ENCODE results near the gene TP53I3.
A peak's percentile ranks its signal among the peaks of the same experiment; 100 is the strongest.
"Not testable (repeated sequence)": the region's sequence is repeated elsewhere in the genome, so short reads cannot be mapped to it uniquely, and the experiment has no call there.

TP53I3 gene

DNA sequence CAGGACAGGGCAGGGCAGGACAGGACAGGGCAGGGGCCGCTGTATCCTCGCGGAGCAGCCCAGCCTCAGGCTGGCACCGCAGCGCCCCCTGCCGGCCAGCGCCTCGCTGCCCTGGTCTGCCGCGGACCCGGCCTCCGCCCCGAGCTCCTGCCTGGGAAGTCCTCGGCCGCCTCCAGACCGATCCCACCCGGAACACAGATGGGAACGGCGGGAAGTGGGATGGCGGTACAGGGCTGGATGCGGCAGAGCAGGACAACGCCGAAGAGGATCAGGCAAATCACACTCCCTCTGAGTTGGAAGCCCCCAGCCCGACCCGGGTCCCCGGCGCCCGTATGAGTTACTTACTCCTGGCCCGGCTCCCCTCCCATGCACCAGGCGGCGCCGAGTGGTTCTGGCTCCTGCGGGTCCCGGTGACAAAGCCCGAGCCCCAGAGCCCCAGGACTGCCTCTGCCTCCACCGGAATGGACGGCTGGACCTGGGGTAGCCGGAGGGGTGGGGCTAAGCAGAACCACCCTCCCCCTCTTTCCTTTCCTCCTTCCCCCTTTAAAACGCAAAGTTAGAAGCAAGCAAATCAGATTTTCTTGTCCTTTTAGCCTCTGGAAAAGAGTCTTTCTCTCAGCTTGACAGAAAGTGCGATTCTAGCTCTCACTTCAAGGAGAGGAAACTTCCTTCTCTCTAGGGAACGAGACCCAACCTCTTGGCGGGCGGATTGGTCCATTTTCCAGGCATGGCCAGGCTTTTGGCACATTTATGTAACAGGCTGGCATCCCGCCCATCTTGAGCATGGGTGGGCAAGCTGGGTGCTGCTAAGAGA, at the start of gene TP53I3:
TP53I3 (minus strand) TSS at position 449 of the 814 bp plus-strand sequence. CDS start 508 bp downstream, outside the sequence.
- peak; percentile 90 for DNase-seq (ENCODE audit: low read depth)

- no peak for DNase-seq (ENCODE audit: low read depth)
Measured at GRCh38 chr2:24132543-24132942, 47.9 kb upstream of the TP53I3 start.

GRCh38 chr2:24125956-24126355, 41.3 kb upstream of the TP53I3 start:
- no peak for DNase-seq (ENCODE audit: low read depth)

GRCh38 chr2:24123922-24124580, 39.4 kb upstream of the TP53I3 start:
- peak; percentile 49 for DNase-seq (ENCODE audit: low read depth)

GRCh38 chr2:24123195-24123921, 38.7 kb upstream of the TP53I3 start, which contains the start of the genes FAM228B and PFN4:
Gene FAM228B (plus strand): TSS chr2:24123469. CDS start chr2:24124362, 893 bp downstream.
Gene PFN4 (minus strand): TSS chr2:24123334. CDS start chr2:24122535, 799 bp downstream.
- DNase-seq (ENCODE audit: low read depth), result peak; percentile 90

GRCh38 chr2:24122366-24123194, 37.9 kb upstream of the TP53I3 start:
- DNase-seq (ENCODE audit: low read depth), result no peak

DNA sequence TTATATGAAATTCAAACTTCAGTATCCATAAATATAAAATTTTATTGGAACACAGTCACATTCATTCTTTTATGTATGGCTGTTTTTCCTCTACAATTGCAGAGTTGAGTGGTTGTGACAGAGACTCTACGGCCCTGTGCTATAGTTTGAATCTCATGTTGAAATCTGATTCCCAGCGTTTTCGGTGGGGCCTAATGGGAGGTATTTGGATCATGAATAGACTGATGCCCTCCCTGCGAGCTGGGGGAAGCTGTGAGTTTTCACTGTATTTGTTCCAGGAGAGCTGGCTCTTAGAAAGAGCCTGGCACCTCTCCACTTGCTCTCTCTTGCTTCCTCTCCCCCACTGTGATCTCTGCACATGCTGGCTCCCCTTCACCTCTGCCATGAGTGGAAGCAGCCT, 36.8 kb upstream of the TP53I3 start:
- DNase-seq (ENCODE audit: low read depth), result no peak

DNA sequence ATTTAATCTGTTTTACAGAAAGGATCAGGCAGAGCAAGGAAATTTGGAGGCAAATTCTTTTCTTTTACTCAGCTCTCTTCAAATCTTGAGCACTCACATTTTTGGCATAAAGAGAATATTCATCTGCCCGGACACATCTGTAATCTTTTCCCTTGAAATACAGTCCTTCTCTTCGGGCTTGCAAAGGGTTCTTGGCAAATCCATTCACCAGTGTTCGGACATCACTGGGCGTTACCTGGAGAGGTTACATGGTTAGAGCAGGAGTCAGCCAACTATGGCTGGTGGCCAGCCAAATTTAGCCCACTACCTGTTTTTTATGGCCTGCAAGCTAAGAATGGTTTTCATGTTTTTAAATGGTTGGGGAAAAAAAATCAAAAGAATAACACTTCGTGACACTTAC, 36.4 kb upstream of the TP53I3 start:
- no peak for DNase-seq (ENCODE audit: low read depth)

- DNase-seq (ENCODE audit: low read depth), result no peak
Measured at GRCh38 chr2:24117902-24118301, 33.3 kb upstream of the TP53I3 start.

GRCh38 chr2:24115057-24115456, 30.4 kb upstream of the TP53I3 start:
- peak; percentile 30 for DNase-seq (ENCODE audit: low read depth)

DNA sequence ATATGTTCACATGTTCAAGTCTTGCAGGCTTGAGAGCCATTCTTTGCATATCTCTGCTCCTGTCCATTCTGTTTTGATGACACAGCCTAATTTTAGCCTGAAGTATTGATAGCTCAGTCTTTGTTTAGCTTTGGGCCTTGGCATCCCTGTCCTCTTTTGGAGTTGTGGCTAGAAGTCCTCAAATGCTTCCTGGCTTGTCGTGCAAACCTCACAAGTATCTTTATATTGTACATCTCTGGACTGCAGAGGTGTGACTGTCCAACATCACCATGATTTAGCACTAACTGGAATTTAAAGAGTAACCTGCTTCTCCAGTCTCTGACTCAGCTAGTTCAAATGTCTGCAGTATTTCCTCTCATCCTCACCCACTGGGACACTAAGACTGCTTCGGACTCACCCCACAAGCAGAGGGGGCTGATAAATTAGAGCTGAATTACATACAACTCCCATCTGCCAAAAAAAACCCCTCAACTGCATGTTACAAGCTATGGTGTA, 26.8 kb upstream of the TP53I3 start:
- peak; percentile 51 for DNase-seq (ENCODE audit: low read depth)

- DNase-seq (ENCODE audit: low read depth), result no peak
Measured at GRCh38 chr2:24110660-24111303, 26.1 kb upstream of the TP53I3 start.

DNA sequence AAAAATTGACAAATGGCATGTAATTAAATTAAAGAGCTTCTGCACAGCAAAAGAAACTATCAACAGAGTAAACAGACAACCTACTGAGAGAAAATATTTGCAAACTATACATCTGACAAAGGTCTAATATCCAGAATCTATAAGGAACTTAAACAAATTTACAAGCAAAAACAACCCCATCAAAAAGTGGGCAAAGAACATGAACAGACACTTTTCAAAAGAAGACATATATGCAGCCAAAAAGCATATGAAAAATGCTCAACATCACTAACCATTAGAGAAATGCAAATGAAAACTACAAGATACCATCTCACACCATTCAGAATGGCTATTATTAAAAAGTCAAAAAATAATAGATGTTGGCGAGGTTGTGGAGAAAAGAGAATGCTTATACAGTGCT, 24.8 kb upstream of the TP53I3 start:
- DNase-seq (ENCODE audit: low read depth), result not testable (repeated sequence)

- no peak for DNase-seq (ENCODE audit: low read depth)
Measured at GRCh38 chr2:24107336-24107735, 22.7 kb upstream of the TP53I3 start.

DNA sequence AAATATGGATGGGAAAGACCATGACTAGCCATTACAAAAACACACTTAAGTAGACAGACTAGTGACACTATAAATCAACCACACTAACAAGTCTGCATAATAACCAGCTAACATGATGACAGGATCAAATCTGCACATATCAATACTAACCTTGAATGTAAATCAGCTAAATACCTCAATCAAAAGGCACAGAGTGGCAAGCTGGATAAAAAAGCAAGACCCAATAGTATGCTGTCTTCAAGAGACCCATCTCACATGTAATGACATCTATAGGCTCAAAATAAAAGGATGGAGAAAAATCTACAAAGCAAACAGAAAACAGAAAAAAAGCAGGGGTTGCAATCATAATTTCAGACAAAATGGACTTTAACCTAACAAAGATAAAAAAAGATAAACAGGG, 22.2 kb upstream of the TP53I3 start:
- DNase-seq (ENCODE audit: low read depth), result no peak

GRCh38 chr2:24105816-24106215, 21.2 kb upstream of the TP53I3 start:
- peak; percentile 33 for DNase-seq (ENCODE audit: low read depth)

DNA sequence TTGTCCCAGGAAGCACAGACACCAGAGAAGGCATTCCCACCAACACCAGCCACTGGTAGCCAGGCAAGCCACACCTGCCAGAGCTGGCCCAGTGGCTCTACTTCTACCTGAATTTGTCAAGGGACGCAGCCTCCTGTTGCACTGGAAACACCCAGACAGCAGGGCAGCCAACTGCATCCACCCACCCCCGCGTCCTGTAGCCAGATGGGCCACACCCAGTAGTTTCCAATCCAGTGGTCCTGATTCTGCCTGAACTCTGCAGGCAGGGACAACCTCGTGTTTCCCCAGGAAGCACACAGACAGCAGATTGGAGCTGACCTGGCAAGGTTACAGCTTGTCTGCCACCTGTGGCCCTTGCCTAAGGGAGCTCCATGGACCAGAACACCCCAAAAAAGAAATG, 20.3 kb upstream of the TP53I3 start:
- no peak for DNase-seq (ENCODE audit: low read depth)

DNA sequence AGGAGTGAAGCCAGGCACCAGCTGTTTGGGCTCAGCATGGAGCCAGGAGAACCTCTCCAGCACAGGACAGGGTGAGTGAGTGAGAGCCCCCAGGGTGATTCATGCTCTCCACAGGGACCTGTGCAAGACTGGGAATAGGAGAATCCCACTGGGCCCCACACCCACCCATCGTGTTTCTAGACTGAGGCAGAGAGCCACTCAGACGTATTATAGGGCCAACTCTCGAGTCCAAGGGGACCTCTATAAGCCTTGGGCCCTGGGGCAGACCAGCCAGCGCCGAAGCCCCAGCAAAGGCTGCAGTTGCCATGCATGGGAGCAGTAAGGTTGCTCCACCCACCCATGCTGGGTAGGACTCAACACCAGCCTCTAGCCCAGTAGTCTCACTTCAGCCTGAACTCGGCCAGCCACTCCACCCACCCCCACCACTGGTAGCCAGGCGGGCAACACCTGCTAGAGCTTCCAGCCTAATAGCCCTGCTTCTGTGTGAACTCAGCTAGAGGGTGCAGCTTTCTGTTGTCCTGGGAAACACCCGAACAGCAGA, 19.5 kb upstream of the TP53I3 start:
- no peak for DNase-seq (ENCODE audit: low read depth)

GRCh38 chr2:24102677-24103076, 18.0 kb upstream of the TP53I3 start:
- no peak for DNase-seq (ENCODE audit: low read depth)

GRCh38 chr2:24101992-24102391, 17.4 kb upstream of the TP53I3 start:
- DNase-seq (ENCODE audit: low read depth), result no peak

DNA sequence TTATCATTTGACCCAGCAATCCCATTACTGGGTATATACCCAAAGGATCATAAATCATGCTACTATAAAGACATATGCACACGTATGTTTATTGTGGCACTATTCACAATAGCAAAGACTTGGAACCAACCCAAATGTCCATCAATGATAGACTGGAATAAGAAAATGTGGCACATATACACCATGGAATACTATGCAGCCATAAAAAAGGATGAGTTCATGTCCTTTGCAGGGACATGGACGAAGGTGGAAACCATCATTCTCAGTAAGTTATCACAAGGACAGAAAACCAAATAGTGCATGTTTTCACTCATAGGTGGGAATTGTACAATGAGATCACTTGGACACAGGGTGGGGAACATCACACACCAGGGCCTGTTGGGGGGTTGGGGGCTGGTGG, 16.1 kb upstream of the TP53I3 start:
- DNase-seq (ENCODE audit: low read depth), result not testable (repeated sequence)

Measured in EH (cell line).